AG04450 (cell line): ENCODE measurements around the gene YOD1. TPM values are rescaled to one million over a fixed set of nuclear protein-coding genes. Genes with fewer than 3 reads are reported as not detected.

Experiments used
- CTCF ChIA-PET: fragments of 300-600, 350-600 bp; formaldehyde crosslinking; extraction: SDS; loops from one replicate; lab custom pipeline; 2022; ENCODE audit warnings: antibody characterized with exemption, inconsistent platforms; lab: Charles Lee
- POLR2A ChIA-PET: fragments of 350-600 bp; formaldehyde crosslinking; extraction: SDS; loops from one replicate; lab custom pipeline; 2021; ENCODE audit warnings: antibody characterized with exemption, inconsistent platforms; lab: Yijun Ruan, JAX
- DNase-seq: peaks from one replicate; pipeline ENCODE4 v3.0.0-alpha.2; 2011; ENCODE audit warnings: low read depth, low spot score
- H3K27ac ChIP-seq: one replicate; pipeline ENCODE4 v1.5.1; 2012; ENCODE audit warnings: low read depth, low read length, control low read depth
- H3K27me3 ChIP-seq: one replicate; pipeline ENCODE4 v1.6.0; 2012; ENCODE audit warnings: low read length; ENCODE audit not compliant: control insufficient read depth, insufficient read depth
- H3K4me3 ChIP-seq: 2 replicates; pipeline ENCODE4 v1.5.1; 2011; ENCODE audit warnings: mild to moderate bottlenecking, low read depth, low read length, control low read depth
- H3K9me3 ChIP-seq: 2 replicates; pipeline ENCODE4 v1.5.1; 2012; ENCODE audit warnings: low read length; ENCODE audit not compliant: control insufficient read depth, insufficient read depth
- polyA plus RNA-seq: library from polyadenylated mRNA; depleted of rRNA; stranded (reverse); fragments of >200 nt; gene quantifications from 2 replicates; pipeline ENCODE4 v1.2.3, GENCODE V29; 2011
- TF ChIP-seq, protein P1 (sequence below): IDR thresholded peaks from 2 replicates; pipeline ENCODE4 v1.5.1; 2011; ENCODE audit warnings: low read depth, low read length, control low read depth, inconsistent platforms

YOD1 gene
- polyA plus RNA-seq, 1 experiment = 3.2 TPM

GRCh38 chr1:207017615-207018559 lies 33.1 kb downstream of the YOD1 start:
- Histone ChIP-seq H3K4me3 (no peak overlapping the region), H3K27me3 (no peaks in the 10 kb centered on the region), H3K9me3 (no peaks in the 10 kb centered on the region), H3K27ac (no peak overlapping the region)
- no peak for DNase-seq
- POLR2A ChIA-PET = no interaction called here
- CTCF ChIA-PET = interaction anchor here (1.0 to 1.5 kb wide), 2 partner anchors 14 to 82 kb away, joined by 3 to 4 read pairs; no protein-coding TSS in a partner anchor
- TF ChIP-seq, protein P1, sequence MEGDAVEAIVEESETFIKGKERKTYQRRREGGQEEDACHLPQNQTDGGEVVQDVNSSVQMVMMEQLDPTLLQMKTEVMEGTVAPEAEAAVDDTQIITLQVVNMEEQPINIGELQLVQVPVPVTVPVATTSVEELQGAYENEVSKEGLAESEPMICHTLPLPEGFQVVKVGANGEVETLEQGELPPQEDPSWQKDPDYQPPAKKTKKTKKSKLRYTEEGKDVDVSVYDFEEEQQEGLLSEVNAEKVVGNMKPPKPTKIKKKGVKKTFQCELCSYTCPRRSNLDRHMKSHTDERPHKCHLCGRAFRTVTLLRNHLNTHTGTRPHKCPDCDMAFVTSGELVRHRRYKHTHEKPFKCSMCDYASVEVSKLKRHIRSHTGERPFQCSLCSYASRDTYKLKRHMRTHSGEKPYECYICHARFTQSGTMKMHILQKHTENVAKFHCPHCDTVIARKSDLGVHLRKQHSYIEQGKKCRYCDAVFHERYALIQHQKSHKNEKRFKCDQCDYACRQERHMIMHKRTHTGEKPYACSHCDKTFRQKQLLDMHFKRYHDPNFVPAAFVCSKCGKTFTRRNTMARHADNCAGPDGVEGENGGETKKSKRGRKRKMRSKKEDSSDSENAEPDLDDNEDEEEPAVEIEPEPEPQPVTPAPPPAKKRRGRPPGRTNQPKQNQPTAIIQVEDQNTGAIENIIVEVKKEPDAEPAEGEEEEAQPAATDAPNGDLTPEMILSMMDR = no peak

DNA sequence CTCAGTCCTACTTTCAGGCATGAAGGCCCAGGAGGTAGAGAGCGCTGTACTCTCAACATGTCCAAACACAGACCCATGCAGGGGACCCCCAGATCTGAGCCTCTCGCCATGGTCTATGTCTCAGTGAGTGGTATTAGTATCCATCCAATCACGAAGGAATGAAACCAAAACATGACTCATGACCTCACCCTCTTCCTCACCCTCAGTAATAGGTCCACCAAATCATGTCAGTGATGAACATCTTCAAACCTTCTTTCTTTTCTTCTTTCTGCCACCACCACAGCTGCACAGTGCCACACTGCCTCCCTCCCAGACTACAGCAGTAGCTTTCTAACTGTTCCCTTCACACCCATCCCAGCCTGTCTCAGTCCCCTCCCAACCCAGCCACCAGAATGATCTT lies 35.2 kb downstream of the YOD1 start:
- Histone ChIP-seq H3K9me3 (no peaks in the 10 kb centered on the region), H3K4me3 (no peak overlapping the region), H3K27me3 (no peaks in the 10 kb centered on the region), H3K27ac (no peak overlapping the region)
- CTCF ChIA-PET = no interaction called here
- POLR2A ChIA-PET = no interaction called here
- TF ChIP-seq, protein P1 = no peak
- no peak for DNase-seq

DNA sequence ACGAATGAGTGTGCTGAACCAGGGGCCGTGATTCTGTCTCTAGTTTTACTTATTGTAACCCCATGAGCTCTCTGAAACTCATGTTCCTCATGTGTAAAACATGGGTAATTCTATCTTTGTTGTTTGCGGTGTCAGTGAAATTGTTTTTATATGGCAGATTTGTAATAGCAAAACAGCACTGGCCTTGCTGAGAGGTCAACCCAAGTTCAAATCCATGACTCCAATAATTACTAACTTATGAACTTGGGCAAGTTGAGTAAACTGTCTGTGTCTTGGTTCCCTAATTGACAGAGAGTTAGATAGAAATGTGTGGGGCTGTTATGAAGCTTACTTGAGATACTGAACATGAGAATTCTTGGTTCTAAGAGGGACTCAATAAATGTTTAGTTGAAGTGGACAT lies 36.3 kb downstream of the YOD1 start:
- no peak overlapping the region for H3K27ac ChIP-seq
- no peak overlapping the region for H3K4me3 ChIP-seq
- TF ChIP-seq, protein P1 = no peak
- DNase-seq = no peak
- no peaks in the 10 kb centered on the region for H3K27me3 ChIP-seq
- H3K9me3 ChIP-seq = no peaks in the 10 kb centered on the region
- ChIA-PET POLR2A (no interaction called here), CTCF (interaction anchor here (1.0 to 2.5 kb wide), 2 partner anchors 8 to 10 kb away, joined by 3 to 11 read pairs; no protein-coding TSS in a partner anchor)

DNA sequence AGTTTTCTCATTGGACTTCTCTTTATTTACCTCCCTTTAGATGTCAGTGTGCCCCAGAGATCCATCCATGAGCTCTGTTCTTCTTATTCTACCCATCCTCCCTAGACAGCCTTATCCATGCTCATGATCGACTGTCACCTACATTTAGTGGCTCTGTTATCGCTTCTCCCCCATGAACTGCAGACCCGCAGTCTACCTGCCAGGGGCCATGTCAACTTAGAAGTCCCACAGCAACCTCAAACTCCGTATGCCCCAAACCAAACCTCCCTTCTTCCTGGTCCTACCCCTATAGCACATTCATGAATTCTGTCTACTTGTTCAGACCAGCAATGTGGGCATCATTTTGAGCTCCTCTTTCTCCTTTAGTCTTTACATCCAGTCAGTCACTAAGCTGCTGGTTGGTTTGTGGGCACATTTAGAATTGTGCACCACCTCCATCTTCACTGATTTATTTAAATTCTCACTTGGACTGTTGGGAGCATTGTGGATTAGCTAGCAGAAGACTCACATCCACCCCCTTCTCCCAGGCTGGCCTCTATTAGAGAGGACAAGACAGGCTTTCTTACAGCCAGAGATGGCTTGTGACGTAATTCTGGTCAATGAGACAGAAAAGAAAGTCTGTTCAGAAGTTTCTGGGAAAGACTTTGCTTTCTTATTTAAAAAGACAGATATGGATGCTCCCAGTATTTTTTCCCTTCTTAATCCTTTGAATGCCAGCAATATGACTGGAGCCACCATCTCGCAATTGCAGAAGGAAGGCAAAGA lies 37.5 kb downstream of the YOD1 start:
- DNase-seq = no peak
- TF ChIP-seq, protein P1 = no peak
- no peaks in the 10 kb centered on the region for H3K9me3 ChIP-seq
- no peaks in the 10 kb centered on the region for H3K27me3 ChIP-seq
- POLR2A ChIA-PET = no interaction called here
- CTCF ChIA-PET = interaction anchor here (0.5 to 2.5 kb wide), 3 partner anchors 9 to 318 kb away, joined by 4 to 11 read pairs (median 7); no protein-coding TSS in a partner anchor
- no peak overlapping the region for H3K27ac ChIP-seq
- no peak overlapping the region for H3K4me3 ChIP-seq
